Superior temporal gyrus (tissue), 1 donor: ENCODE results near the gene IL6R.

Experiments used
- DNase-seq: peaks from one replicate; pipeline ENCODE4 v3.0.0-alpha.2; 2016; ENCODE audit errors: extremely low spot score

Gene IL6R

GRCh38 chr1:154453161-154453560 is 48.0 kb downstream of the IL6R start:
- no peak for DNase-seq

GRCh38 chr1:154453574-154454352 is 48.6 kb downstream of the IL6R start:
- DNase-seq, result peak; percentile 16

GRCh38 chr1:154454386-154455120 is 49.4 kb downstream of the IL6R start:
- DNase-seq, result no peak

DNA sequence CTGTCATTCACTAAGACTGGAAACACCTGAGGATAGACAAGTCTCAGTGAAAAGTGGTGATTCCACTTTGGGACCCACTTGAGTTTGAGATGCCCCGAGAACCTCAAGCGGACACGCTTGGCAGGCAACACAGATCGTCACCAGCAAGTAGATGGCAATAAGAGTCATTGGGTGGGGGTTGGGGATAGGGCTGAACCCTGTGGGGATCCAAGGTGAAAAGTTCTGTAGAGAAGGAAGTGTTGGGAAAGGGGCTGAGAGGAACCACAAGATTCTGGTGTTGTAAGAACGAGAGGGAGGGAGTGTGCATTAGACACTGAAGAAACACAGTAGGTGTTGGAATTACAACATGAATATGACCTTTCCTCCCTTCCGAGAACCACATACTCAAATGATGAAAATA is 51.5 kb downstream of the IL6R start:
- no peak for DNase-seq

- no peak for DNase-seq
Observed at GRCh38 chr1:154459080-154459479, 53.9 kb downstream of the IL6R start.

GRCh38 chr1:154460695-154461260 is 55.6 kb downstream of the IL6R start:
- DNase-seq, result no peak

DNA sequence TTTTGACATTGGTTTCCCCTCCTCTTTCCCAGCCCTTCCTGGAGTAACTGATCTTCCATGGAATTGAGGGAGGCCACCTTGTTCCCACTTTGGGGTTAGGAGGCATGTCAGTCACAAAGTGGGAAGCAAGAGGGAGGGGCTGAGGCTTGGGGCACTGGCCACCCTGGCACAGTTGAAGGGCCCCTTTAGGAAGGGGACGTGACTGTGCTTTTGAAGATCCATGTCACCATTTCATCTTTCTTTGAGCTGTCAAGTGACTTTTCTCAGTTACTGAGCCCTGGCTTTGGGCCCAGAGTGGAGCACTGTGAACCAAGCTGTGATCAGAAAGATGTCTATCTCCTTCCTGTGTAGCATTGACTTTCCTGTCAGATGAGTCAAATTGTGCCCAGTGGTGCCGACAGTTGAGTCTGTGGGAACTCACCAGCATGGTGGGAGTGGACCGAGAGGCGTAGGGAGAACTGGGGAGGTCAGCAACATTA is 58.4 kb downstream of the IL6R start:
- no peak for DNase-seq

DNA sequence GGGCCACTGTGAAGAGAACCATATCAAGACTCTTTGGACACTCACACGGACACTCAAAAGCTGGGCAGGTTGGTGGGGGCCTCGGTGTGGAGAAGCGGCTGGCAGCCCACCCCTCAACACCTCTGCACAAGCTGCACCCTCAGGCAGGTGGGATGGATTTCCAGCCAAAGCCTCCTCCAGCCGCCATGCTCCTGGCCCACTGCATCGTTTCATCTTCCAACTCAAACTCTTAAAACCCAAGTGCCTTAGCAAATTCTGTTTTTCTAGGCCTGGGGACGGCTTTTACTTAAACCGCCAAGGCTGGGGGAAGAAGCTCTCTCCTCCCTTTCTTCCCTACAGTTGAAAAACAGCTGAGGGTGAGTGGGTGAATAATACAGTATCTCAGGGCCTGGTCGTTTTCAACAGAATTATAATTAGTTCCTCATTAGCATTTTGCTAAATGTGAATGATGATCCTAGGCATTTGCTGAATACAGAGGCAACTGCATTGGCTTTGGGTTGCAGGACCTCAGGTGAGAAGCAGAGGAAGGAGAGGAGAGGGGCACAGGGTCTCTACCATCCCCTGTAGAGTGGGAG is 60.6 kb downstream of the IL6R start:
- DNase-seq, result no peak

DNA sequence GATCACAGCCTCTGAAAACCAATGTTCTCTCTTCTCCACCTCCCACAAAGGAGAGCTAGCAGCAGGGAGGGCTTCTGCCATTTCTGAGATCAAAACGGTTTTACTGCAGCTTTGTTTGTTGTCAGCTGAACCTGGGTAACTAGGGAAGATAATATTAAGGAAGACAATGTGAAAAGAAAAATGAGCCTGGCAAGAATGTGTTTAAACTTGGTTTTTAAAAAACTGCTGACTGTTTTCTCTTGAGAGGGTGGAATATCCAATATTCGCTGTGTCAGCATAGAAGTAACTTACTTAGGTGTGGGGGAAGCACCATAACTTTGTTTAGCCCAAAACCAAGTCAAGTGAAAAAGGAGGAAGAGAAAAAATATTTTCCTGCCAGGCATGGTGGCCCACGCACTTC is 61.1 kb downstream of the IL6R start:
- DNase-seq, result no peak

- peak; percentile 29 for DNase-seq
Observed at GRCh38 chr1:154466921-154467417, 61.8 kb downstream of the IL6R start.

DNA sequence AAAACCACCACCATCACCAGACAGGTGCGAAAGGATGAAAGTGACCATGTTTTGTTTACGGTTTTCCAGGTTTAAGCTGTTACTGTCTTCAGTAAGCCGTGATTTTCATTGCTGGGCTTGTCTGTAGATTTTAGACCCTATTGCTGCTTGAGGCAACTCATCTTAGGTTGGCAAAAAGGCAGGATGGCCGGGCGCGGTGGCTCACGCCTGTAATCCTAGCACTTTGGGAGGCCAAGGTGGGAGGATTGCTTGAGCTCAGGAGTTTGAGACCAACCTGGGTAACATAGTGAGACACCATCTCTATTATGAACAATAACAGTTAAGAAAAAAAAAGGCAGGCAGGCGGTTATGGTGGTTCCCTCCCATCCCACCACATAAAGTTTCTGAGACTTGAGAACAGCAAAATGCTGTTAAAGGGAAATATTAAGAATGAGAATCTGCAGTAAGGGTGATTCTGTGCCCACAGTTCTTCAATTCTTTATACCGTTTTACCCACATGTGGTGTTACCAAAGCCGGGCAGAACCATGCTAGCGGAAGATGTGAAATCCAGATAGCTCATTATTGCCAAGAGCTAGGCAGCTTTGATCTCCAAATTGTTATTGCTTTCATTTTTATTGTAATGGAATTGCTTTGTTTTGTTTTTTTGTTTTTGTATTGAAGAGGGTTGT is 62.4 kb downstream of the IL6R start:
- DNase-seq, result no peak

DNA sequence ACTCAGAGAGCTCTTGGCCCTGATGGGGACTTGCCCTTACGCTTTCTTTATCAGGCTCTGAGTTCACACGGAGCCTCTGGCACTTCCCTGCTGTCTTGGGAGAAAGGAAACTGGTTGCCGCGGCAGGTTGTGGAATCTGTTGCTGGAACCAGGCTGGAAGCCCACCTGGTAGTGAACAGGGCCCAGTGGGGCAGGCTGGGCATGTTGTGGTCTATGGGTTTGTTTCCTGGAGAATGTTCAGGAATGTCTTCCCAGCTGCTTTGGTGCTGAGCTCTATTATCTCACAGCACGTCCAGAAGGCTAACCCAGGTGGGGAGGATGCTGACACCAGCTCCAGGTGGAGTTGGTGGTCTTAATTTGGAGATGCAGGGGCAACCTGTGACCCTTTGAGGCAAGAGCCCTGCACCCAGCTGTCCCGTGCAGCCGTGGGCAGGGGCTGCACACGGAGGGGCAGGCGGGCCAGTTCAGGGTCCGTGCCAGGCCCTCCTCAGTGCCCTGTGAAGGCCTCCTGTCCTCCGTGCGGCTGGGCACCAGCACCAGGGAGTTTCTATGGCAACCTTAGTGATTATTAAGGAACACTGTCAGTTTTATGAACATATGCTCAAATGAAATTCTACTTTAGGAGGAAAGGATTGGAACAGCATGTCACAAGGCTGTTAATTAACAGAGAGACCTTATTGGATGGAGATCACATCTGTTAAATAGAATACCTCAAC is 63.5 kb downstream of the IL6R start:
- DNase-seq, result no peak

DNA sequence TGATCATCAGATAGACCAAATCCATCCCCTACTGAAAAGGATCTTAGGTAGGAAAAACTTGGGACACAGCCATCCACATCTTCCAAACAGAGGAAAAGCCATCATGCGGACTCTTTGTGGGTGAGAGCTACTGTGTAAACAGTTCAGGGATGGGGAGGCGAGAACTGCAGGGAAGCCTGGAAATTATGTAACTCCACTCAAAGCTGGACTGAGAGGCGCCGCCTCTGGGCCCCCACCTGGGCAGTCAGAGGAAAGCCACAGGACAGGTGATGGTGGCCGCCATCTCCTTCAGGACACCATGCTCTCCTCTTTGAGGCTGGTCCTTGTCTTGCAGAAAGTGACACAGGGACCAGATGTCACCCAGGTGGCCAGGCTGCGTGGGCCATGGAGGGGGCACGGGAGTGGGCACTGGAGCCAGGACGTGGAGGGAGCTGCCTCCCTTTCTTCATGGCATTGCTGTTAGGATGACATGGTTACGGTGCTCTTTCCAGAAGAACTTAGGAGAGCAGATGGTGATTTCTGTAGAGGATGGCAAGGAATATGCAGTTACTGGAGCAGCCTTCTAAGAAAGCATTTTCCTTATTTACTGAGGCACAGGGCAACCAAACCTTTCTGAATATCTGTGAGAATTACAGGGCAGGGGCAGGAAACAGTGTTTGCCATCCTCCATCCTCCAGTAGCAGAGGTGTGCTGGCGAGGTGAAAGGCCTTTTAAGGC is 64.9 kb downstream of the IL6R start:
- no peak for DNase-seq

GRCh38 chr1:154471304-154471703 is 66.2 kb downstream of the IL6R start:
- no peak for DNase-seq

DNA sequence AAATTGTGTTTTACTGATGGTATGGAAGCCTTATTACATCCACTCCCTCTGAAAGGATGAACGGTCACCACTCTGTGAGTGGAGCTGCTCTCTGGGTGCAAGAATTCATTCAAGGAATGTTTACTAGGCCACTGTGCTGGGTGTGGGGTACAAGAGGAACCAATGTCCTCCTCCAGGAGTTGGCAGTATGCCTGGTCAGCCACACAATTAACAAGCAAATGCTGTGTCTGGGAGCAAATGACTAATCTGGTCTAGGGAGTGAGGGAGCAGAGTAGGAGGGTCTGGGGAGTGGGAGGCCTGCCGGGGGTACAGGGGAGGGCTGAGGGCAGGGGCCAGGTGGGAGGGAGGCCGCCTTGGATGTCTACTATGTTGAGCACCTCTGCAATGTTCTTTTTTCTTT is 69.7 kb downstream of the IL6R start:
- peak; percentile 93 for DNase-seq

- DNase-seq, result no peak
Observed at GRCh38 chr1:154476791-154477190, 71.6 kb downstream of the IL6R start.

DNA sequence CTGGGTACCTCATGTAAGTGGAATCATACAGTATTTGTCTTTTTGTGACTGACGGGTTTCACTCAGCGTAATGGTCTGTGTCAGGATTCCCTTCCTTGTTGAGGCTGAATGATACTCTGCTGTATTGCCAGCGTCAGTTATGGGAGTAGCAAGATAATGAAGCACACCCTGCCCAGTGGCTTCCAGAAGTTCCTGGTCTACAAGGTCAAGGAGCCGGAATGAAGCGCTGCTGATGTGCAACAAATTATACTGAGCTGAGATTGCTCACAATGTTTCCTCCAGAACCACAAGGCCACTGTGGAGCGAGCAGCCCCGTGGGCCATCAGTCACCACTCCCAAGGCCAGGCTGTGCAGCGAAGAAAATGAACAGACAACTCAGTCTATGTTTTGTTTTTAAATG is 72.9 kb downstream of the IL6R start:
- no peak for DNase-seq

DNA sequence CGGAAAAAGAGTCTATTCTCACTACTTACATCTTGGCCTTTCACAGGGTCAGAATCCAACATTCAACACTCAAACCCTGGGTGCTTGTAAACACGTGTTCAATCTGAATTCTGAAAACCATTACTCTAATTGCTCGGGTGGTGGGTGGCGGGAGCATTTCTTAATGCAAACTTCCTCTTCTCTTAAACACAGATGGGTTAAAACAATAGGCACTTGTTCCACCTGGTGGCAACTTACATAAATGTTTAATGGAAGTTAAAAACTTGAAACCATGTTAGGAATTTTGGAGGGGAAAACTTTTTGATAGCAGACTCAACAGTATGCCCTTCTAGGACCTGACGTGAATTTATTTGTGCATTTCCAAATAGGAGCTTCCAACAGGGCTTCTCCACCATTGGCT is 73.5 kb downstream of the IL6R start:
- no peak for DNase-seq

DNA sequence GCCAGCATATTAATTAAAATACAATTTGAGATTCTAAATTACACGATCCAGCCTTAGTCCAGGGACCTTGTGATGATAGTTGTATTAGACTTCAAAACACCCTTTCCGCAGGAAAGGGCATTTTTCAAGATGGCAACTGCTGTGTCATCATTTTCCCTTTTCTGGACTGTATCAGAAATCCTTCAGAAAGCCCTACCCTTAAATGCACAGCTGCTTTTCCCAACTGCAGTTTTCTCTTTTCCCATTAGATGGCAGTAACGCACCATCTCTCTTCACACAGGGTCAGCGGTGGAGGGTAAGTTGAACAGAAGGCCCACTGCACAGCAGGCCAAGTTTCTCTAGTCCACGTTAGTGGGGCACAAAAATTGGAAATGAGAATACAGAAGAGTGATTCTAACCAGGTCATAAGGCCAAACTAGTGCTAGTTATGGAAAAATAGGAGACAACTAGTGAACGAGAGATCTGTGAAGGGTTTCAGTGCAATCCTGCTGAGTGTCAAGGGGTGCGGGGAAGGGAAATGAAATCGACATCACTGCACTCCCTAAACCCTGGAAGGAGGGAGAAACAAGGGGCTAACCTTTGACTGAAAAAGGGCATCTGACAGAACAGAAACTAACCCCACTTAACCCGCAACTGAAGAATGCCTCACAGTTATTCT is 74.8 kb downstream of the IL6R start:
- DNase-seq, result peak; percentile 98

GRCh38 chr1:154481053-154481452 is 75.9 kb downstream of the IL6R start:
- no peak for DNase-seq
